ENCODE results near the gene PXDN.

The PXDN gene

GRCh38 chr2:1648241-1649102 lies 95.8 kb downstream of the PXDN start:
- DNase-seq (ENCODE audit: low read depth), result no peak

GRCh38 chr2:1647417-1648240 lies 96.7 kb downstream of the PXDN start:
- no peak for DNase-seq (ENCODE audit: low read depth)

- DNase-seq (ENCODE audit: low read depth), result no peak
Measured at GRCh38 chr2:1645761-1646476, 98.4 kb downstream of the PXDN start.

- no peak for DNase-seq (ENCODE audit: low read depth)
Measured at GRCh38 chr2:1644427-1644826, 99.9 kb downstream of the PXDN start.

GRCh38 chr2:1642993-1643619 lies 101.2 kb downstream of the PXDN start:
- DNase-seq (ENCODE audit: low read depth), result no peak

GRCh38 chr2:1642066-1642861 lies 102.1 kb downstream of the PXDN start:
- DNase-seq (ENCODE audit: low read depth), result no peak

GRCh38 chr2:1641523-1641922 lies 102.8 kb downstream of the PXDN start:
- no peak for DNase-seq (ENCODE audit: low read depth)

- DNase-seq (ENCODE audit: low read depth), result no peak
Measured at GRCh38 chr2:1640301-1641135, 103.8 kb downstream of the PXDN start.

- no peak for DNase-seq (ENCODE audit: low read depth)
Measured at GRCh38 chr2:1639086-1639858, 105.0 kb downstream of the PXDN start.

- DNase-seq (ENCODE audit: low read depth), result no peak
Measured at GRCh38 chr2:1638281-1638860, 105.9 kb downstream of the PXDN start.

- no peak for DNase-seq (ENCODE audit: low read depth)
Measured at GRCh38 chr2:1636791-1637415, 107.4 kb downstream of the PXDN start.

GRCh38 chr2:1635823-1636222 lies 108.5 kb downstream of the PXDN start:
- DNase-seq (ENCODE audit: low read depth), result no peak

- no peak for DNase-seq (ENCODE audit: low read depth)
Measured at GRCh38 chr2:1634681-1635341, 109.5 kb downstream of the PXDN start.

GRCh38 chr2:1633936-1634587 lies 110.3 kb downstream of the PXDN start:
- DNase-seq (ENCODE audit: low read depth), result no peak

- no peak for DNase-seq (ENCODE audit: low read depth)
Measured at GRCh38 chr2:1633092-1633671, 111.1 kb downstream of the PXDN start.

GRCh38 chr2:1632510-1632909 lies 111.8 kb downstream of the PXDN start:
- no peak for DNase-seq (ENCODE audit: low read depth)

- no peak for DNase-seq (ENCODE audit: low read depth)
Measured at GRCh38 chr2:1632002-1632348, 112.3 kb downstream of the PXDN start.

All from GM04504 (cell line).